Suprapubic skin (tissue), 3 donors: Measurements from ENCODE around the gene GAGE12F.
"Not testable (repeated sequence)": the region's sequence is repeated elsewhere in the genome, so short reads cannot be mapped to it uniquely, and the experiment has no call there.

ENCODE experiments used
- POLR2A ChIP-seq, 2 donors: fragments of 450-650 bp; IDR thresholded peaks; one replicate each; pipeline ENCODE4 v1.6.1; 2017; ENCODE audit warnings: antibody characterized with exemption in 2 of 2, mild to moderate bottlenecking in 2 of 2, moderate library complexity in 2 of 2
- TF ChIP-seq, protein P1 (sequence below), 2 donors: fragments of 200-600 bp in 1 of 2; fragments of 450-650 bp in 1 of 2; sonication (generic) in 1 of 2; IDR thresholded peaks; one replicate each; pipeline ENCODE4 v1.5.1; 2016 to 2019; ENCODE audit warnings: antibody characterized with exemption in 2 of 2, mild to moderate bottlenecking in 1 of 2, moderate library complexity in 1 of 2

DNA sequence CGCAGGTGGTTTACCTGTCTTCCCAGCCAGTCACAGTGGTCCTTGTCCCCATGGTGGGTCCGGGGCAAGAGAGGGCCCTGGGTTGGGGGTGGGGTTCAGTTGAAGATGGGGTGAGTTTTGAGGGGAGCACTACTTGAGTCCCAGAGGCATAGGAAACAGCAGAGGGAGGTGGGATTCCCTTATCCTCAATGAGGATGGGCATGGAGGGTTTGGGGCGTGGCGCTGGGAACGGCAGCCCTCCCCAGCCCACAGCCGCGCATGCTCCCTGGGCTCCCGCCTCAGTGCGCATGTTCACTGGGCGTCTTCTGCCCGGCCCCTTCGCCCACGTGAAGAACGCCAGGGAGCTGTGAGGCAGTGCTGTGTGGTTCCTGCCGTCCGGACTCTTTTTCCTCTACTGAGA is 19.2 kb upstream of the GAGE12F start, which contains the start of gene GAGE12D:
- TF ChIP-seq, protein P1, sequence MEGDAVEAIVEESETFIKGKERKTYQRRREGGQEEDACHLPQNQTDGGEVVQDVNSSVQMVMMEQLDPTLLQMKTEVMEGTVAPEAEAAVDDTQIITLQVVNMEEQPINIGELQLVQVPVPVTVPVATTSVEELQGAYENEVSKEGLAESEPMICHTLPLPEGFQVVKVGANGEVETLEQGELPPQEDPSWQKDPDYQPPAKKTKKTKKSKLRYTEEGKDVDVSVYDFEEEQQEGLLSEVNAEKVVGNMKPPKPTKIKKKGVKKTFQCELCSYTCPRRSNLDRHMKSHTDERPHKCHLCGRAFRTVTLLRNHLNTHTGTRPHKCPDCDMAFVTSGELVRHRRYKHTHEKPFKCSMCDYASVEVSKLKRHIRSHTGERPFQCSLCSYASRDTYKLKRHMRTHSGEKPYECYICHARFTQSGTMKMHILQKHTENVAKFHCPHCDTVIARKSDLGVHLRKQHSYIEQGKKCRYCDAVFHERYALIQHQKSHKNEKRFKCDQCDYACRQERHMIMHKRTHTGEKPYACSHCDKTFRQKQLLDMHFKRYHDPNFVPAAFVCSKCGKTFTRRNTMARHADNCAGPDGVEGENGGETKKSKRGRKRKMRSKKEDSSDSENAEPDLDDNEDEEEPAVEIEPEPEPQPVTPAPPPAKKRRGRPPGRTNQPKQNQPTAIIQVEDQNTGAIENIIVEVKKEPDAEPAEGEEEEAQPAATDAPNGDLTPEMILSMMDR (IDR thresholded peaks at IDR 0.05), result not testable (repeated sequence)
- not testable (repeated sequence) for TF ChIP-seq POLR2A (IDR thresholded peaks at IDR 0.05)
